NCI-H748 (cell line): ENCODE results near the gene EPB42.
A peak's percentile ranks its signal among the peaks of the same experiment; 100 is the strongest.
"Not testable (repeated sequence)": the region's sequence is repeated elsewhere in the genome, so short reads cannot be mapped to it uniquely, and the experiment has no call there.

Experiments
- DNase-seq: peaks from one replicate; lab custom pipeline; 2025; ENCODE audit not compliant: unreplicated experiment; lab: John Stamatoyannopoulos, UW

EPB42 gene

GRCh38 chr15:43189296-43189695 is 31.5 kb downstream of the EPB42 start:
- no peak for DNase-seq

- DNase-seq, result peak; percentile 26
Measured at GRCh38 chr15:43187544-43188155, 33.2 kb downstream of the EPB42 start.

- peak; percentile 46 for DNase-seq
Measured at GRCh38 chr15:43186003-43186353, 34.8 kb downstream of the EPB42 start.

DNA sequence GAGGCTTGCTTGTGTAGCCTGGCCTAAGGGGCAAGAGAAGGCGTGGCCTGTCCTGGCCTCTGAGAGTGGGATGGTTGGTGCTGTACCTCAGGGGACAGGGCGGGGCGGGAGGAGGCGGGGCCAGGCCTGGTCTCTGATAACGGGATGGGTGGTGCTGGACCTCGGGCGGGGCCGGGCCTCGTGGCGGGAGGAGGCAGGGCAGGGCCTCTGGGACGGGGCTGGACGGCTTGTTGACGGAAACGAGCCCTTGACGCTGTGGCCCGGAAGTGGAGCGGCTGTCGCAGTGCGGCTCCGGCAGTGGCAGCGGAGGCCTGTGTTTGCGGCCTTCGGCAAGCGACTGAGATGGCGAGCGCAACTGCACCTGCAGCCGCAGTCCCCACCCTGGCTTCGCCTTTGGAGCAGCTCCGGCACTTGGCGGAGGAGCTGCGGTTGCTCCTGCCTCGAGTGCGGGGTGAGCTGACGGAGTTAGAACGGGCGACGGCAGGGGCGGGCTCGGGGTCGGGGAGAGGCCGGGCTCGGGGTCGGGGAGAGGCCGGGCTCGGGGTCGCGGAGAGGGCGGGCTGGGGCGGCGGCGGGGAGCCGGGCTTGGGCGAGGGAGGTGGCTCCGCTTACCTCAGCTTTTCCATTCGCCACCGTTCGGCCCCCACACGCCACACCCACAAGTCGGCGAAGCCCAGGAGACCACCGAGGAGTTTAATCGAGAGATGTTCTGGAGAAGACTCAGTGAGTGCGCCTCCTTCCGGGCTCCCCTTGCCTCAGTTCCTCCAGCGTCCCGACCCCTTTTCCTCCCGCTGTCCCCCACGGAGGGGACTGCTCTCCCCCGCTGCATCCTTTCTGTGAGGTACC is 35.4 kb downstream of the EPB42 start, which contains the start of gene CCNDBP1:
TSS of gene CCNDBP1 (plus strand) at position 247 of the 846 bp plus-strand sequence. CDS start at position 343, 96 bp downstream.
- DNase-seq, result peak; percentile 91

DNA sequence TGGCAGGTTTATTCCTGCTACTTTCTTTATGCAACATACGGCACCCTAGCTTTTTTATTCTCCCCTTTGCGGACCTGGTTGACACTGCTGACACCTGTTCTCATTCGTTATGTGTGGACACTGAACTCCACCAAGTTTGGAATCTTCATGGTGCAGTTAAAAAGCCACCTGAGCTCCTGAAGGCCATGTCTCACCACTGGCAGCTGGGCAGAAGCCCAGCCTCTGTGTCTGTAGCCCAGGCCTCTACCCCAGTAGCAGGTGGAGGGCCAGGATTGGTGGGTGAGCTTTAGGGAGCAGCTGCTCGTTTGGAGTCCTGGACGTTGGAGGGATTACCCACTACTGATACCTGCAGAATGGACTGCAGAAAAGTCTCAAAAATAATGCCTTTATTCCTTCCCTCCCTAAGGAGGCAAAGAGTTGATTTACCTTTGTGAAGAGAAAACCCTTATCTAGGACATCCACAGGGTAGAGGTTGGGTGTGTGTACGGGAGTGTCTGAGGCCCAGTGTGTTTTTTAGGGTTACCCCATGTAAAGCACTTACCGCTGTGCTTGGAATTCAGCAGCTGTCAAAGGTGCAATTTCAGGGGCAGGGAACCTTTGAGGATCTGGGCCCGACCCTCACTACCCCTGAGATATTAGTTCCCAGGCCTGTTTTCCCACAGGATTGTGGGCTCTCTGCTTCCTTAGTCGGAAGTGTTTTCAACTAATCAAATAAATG is 36.3 kb downstream of the EPB42 start:
- DNase-seq, result no peak

DNA sequence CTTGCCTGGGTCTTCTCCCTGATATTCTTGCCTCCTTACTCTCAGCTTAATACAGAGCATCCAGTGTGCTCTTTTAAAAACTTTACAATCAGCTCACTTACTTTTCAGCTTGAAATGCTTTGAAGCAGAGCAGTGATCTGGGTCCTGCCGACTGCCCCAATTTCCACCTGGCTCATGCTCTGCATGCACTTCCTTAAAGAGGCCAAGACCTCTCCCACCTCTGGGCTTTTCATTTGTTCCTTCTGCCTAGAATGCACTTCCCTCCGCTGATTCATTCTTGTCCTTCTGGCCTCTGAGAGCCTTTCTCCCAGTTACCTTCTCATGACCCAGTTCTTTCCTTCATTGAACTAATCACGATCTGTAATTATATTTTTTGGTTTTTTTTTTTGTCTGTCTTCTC is 37.5 kb downstream of the EPB42 start:
- DNase-seq, result no peak

- DNase-seq, result not testable (repeated sequence)
Measured at GRCh38 chr15:43177147-43177546, 43.7 kb downstream of the EPB42 start.

DNA sequence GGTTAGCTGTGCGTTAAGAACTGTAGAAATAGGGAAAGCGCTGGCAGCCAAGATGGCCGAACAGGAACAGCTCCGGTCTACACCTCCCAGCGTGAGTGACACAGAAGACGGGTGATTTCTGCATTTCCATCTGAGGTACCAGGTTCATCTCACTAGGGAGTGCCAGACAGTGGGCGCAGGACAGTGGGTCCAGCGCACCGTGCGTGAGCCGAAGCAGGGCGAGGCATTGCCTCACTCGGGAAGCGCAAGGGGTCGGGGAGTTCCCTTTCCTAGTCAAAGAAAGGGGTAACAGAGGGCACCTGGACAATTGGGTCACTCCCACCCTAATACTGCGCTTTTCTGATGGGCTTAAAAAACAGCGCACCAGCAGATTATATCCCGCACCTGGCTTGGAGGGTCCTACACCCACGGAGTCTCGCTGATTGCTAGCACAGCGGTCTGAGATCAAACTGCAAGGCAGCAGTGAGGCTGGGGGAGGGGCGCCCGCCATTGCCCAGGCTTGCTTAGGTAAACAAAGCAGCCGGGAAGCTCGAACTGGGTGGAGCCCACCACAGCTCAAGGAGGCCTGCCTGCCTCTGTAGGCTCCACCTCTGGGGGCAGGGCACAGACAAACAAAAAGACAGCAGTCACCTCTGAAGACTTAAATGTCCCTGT is 45.0 kb downstream of the EPB42 start:
- not testable (repeated sequence) for DNase-seq

DNA sequence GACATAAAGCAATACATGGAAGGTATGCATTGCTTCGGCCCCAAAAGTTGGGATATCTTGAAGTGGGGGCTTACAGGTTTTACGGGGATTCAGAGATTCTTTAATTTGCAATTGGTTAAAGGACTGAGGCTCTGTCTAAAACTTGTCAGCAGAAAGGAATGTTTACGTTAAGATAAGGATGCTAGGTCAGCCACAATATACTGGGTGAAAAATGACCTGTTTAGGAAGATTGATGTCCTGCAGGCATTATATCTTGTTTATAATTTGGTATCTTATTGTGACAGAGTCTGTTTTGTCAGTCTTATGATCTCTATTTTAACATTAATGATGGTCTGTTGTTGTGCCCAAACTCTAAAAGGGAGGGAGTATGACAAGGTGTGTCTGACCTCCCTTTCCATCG is 50.9 kb downstream of the EPB42 start:
- no peak for DNase-seq

DNA sequence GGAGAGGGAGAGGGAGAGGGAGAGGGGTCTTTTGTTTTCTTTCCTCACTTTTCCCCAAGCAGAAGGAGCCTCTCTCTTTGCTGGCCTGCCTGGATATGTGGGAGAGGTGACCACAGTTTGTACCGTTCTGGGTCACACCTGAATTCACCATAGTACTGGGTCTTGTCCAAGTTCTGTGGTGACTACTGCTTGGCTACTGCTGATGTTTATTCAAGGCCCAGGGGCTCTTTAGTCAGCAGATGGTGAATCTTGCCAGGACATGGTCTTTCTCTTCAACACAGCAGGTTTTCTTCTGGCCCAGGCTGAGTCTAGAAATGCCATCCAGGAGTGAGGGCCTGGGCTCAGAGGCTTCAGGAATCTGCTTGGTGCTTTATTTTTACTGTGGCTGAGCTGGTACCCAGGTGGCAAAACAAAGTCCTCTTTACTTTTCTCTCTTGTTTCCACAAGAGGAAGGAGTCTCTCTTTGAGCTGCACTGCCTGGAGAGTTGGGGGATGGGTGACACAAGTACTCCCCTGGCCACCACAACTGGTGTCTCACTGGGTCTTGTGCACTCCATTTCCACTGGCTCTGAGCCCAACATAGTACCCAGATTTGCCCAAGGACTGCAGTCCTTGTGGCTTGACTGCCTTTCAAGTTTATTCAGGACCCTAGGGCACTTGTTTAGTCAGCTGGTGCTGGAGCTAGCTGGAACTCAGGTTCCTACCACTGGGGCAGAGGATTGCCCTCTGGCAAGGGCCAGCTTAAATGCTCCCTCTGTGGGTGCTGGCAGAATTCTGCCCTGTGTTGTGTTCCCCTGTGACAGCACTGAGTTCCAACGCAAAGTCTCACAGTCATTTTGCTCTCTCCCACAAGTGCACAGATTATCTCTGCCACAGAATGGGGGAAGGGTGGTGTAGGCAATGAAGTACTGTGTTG is 52.4 kb downstream of the EPB42 start:
- no peak for DNase-seq

- not testable (repeated sequence) for DNase-seq
Measured at GRCh38 chr15:43167261-43167660, 53.6 kb downstream of the EPB42 start.

- DNase-seq, result no peak
Measured at GRCh38 chr15:43165801-43166325, 55.0 kb downstream of the EPB42 start.

DNA sequence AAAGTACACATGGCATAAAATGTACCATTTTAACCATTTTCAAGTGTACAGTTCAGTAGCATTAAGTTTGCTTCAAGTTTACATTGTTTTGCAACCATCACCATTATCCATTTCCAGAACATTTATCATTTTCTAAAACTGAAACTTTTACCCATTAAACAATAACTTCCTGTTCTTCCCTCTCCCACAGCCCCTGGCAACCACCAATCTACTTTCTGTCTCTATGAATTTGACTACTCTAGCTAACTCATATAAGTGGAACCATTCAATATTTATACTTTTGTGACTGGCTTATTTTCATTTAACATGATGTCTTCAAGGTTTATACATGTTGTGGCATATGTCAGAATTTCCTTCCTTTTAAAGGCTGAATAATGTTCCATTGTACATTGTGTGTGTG is 67.5 kb downstream of the EPB42 start:
- DNase-seq, result no peak

- no peak for DNase-seq
Measured at GRCh38 chr15:43151688-43152087, 69.1 kb downstream of the EPB42 start.

- no peak for DNase-seq
Measured at GRCh38 chr15:43150191-43150929, 70.5 kb downstream of the EPB42 start.
